NCI-H128 (cell line): ENCODE results near the gene HYCC1.
"Not testable (repeated sequence)": the region's sequence is repeated elsewhere in the genome, so short reads cannot be mapped to it uniquely, and the experiment has no call there.

ENCODE experiments used
- DNase-seq: peaks from one replicate; lab custom pipeline; 2025; ENCODE audit not compliant: unreplicated experiment; lab: John Stamatoyannopoulos, UW

Gene HYCC1

DNA sequence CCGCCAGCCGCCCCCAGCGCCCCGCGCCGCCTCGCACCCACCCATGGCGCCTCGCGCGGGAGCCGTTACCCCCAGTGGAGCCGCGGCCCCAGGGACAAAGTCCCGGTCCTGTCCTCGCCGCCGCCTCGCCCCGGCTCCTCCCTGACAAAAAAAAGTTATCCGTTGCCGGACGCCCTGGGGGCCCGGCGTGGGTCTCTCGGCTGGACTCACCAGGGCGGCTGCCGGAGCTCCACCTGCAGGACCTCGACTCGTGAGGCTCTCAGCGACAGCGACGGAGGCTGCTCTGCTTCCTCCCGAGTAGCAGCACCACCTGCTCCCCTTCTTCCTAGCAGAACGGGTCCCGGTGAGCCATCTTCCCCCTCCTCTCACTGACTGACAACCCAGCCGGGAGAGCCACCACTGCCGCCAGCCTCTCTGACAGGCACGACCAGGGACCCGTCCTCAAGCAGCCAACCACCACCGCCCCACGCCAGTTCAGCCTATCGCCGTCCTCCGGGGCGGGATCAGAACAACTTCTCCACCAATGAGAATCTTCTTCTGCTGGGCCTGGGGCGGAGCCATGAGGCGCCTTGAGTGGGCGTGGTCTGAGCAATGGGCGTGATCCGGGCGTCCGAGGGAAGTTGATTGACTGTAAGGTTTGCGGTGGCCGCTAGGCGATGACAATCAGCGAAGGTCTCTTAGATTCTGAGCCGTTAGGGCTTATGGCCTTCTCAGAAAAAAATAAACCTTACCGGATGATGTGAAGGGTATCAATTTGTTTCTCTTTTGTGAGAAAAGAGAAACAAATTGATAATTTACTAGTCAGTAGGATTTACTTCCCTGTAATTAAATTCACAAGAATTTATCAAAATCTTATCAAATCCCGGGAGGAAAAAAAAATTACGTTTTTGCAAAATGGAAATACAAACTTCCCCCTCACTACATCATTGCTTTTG lies at the start of gene HYCC1:
HYCC1 (minus strand) TSS at position 416 of the 935 bp plus-strand sequence. CDS start 23,019 bp downstream, outside the sequence.
- DNase-seq: peak; percentile 97

GRCh38 chr7:23062452-23062851 lies 48.5 kb upstream of the HYCC1 start:
- DNase-seq: no peak

DNA sequence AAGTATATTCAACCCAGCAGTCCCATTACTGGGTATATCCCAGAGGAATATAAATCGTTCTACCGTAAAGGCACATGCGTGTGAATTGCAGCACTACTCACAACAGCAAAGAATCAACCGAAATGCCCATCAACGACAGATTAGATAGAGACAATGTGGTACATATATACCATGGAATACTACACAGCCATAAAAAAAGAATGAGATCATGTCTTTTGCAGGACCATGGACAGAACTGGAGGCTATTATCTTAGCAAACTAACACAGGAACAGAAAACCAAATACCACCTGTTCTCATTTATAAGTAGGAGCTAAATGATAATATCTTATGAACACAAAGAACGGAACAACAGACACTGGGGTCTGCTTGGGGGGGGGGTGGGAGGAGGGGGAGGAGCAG lies 47.4 kb upstream of the HYCC1 start:
- no peak for DNase-seq

DNA sequence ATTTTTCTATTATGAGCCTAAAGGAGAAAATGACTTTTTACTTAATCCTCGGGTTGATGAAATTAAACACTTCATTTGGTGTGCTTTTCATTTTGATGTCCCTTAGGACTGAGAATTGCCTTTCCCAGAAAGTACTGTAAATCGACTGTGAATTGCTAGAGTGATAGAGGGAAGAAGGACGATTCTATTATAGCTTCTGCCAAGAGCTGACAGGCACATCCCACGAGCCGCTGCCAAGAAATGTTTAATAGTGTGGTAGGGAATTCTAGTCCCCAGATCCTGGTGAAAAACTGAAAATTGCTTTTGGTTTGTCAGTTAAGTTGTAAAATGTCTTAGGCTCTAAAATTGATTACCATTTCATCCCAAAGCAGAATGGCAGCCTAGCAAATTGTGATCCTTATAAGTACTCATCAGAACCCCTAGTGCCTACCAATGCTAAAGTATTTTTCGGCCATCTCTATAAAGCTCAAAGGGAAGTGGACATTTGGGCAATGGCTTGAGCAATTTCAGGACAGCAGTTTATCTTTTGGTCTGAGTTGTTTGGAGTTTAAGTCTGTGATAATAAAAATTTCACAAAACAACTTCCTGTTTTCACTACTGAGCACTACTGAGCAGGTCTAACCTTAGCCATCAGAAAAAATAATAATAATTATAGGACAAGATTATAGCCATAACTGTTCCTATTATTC lies 44.6 kb upstream of the HYCC1 start:
- no peak for DNase-seq

DNA sequence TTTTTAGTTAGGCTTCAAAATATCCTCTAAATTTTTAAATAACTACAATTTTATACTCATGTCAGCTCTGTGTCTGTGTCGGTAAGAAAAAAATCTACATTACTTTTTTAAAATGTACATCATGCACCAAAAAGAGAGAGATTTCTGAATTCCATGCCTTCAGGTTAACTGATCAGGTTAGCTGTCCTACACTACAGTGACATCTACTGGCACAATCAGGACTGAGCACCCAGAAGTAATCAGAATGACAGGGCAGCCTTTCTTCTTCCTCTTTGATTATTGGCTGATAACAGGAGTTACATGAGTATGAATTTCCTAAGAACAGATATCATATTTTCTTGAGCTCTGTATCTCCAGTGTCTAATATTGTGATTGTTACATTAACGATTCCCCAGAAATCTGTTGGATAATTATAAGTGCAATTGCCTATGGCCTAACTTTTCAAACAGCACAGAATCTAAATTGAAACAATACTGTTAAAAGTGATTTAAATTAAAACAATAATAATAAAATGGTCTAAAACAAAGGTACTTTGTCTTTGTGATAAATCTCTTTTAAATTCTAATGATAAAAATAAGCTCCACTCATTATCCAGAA lies 41.8 kb upstream of the HYCC1 start:
- DNase-seq: no peak

DNA sequence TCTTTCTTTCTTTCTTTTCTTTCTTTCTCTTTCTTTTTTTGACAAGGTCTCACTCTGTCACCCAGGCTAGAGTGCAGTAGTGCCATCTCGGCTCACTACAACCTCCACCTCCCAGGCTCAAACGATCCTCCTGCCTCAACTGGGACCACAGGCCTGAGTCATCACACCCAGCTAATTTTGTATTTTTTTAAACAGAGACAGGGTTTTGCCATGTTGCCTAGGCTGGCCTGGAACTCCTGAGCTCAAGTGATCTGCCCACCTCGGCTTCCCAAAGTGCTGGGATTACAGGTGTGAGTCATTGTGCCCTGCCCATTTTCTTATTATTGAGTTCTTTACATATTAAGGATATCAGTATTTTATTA lies 37.2 kb upstream of the HYCC1 start:
- not testable (repeated sequence) for DNase-seq

GRCh38 chr7:23046336-23046735 lies 32.4 kb upstream of the HYCC1 start:
- not testable (repeated sequence) for DNase-seq

- DNase-seq: not testable (repeated sequence)
Observed at GRCh38 chr7:23045086-23045485, 31.2 kb upstream of the HYCC1 start.

- no peak for DNase-seq
Observed at GRCh38 chr7:23044581-23044980, 30.7 kb upstream of the HYCC1 start.

DNA sequence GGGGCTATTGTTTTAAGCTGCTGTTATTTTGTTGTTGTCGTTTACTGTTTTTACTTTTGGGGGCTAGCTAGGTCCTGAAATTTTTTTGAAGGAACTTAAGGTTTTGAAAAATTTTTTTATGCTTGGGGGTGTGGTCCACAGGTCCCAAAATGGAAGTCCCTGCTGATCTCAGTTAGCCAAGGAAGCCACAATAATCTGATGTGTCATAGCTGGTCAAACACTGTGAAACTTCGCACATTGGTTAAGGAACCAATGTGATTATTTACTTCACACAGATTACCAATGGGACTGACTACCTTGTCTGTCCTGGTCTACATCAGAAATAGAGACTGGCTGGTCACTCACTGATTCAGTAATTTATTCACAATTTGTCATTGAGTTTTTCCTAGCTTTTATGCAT lies 29.5 kb upstream of the HYCC1 start:
- no peak for DNase-seq

GRCh38 chr7:23039674-23040073 lies 25.7 kb upstream of the HYCC1 start:
- DNase-seq: not testable (repeated sequence)

GRCh38 chr7:23035542-23036371 lies 21.8 kb upstream of the HYCC1 start:
- DNase-seq: not testable (repeated sequence)

DNA sequence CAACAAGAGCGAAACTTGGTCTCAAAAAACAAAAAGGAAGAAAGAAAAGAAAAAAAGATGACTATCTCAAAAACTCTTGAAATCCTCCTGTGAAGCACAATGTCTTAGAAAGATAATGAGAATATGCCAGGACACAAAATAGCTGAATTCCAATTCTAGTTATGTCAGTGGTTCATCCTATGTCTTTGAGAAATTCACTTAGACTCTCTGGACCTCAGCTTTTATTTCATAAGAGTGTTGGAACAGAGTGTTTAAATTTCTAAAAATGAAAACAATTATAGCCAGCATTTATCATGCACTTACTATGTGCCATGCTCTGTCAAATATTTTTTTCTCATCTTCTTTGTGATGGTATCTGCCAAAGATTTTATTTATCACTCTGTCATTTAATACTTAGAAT lies 13.3 kb upstream of the HYCC1 start:
- no peak for DNase-seq

DNA sequence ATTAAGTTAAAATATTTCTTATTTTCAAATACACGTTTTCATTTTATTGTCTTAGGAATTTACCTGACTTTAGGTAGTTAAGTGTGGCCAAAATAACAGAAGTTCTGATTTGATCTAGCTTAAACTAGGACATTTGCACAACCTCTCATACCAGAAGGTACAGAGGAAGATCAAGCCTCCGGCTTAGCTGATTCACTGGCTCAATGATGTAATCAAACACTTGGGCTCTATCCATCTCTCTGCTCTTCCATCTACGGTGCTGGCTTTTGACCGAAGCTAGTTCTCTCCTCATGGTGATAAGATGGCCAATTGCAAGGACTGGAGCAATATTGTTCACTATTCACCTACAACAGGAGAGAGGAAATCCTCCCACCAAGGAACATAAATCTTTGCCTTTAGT lies 12.2 kb upstream of the HYCC1 start:
- DNase-seq: no peak

GRCh38 chr7:23024454-23024853 lies 10.5 kb upstream of the HYCC1 start:
- no peak for DNase-seq

GRCh38 chr7:23022851-23023250 lies 8.9 kb upstream of the HYCC1 start:
- no peak for DNase-seq

DNA sequence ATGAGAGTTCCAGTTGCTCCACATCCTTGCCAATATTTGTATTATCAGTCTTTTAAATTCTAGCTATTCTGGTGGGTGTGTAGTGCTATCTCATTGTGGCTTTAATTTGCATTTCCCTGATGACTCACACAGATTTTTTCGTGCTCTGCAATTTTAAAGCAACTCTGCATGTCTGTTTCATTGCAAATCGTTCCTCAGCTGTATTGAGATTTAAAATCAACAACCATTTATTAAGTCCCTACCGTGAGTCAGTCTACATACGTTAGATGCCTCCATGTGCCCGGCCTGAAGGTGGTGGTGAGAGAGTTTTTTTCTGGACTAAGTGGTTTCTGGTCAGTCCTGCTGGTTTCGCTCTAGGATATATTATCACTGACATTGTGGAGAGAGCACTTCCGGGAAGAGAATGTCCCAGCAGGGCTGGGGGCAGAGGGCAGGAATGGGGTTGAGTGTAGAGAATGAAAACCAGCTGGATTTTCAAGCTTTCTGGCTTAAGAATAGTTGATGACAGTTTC lies 8.4 kb upstream of the HYCC1 start:
- no peak for DNase-seq

GRCh38 chr7:23021596-23021995 lies 7.7 kb upstream of the HYCC1 start:
- no peak for DNase-seq

DNA sequence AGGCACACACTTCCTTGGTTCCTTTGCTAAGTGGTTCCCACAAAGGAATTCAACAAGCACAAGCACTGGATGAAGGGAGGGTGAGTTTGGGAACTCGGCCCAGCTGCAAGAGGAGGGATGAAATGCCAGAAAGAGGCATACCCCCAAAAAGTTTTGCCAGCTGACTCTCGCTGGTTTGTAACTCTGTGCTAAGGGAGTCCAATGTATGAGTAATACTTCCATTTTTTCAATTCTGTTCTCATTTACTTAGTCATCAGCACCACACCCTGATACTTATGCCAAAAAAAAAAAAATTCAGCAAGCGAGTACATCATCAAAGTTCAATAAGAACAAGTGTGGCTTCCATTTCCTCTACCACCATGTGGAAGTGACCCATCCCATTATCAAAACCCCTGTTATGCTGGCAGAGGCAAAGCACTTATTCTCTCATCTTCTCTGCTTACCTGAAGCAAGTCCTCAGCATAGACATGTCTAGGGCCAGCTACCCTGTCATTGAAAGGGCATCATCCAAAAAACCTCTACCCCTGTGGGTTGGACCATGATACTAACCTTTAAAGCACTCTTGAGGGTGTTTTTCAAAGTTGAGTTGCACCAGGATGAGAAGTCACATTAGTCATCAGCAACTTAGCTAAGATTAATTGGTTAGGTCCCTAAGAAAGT lies 6.9 kb upstream of the HYCC1 start:
- no peak for DNase-seq

DNA sequence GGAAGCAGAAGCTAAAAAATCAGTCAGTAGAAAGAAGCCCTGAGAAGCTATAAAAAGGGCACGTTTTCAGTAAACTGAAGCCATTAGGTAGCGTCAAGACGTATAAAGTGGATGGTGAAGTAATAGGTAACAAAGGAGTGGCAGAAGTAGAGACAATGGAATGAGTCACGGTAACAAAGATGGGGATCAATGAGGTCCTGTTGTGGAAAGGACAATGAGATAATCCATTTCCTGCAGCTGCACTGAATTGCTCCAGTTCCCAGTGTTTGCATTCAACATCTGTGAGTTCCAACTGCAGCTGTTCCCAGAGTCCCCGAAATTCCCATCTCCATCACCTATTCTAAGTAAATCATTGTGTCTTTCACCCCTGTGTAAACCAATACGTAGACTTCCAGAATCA lies 4.8 kb upstream of the HYCC1 start:
- no peak for DNase-seq
